ENCODE measurements around the gene CHD9. TPM values are rescaled to one million over a fixed set of nuclear protein-coding genes. Genes with fewer than 3 reads are reported as not detected.

Gene CHD9
- total RNA-seq, 1 experiment from 2014 or later, result 18.9 TPM

DNA sequence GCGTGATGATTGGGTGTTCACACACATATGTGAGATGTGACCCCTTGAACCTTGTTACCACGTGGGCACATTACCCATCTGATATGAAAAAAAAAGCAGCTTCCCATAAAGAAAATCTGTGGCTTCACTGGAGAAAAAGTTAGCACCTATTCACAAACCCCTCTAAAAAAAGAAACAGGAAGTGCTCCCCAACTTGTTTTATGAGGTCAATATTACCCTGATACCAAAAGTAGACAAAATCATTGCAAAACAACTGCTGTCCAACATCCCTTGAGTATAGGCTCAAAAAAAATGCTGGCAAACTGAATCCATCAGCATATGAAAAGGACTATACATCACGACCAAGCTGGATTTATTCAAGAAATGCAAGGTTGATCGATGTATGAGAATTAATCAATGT, 279.8 kb downstream of the CHD9 start:
- TF ChIP-seq EZH2 (IDR thresholded peaks at IDR 0.05) (no peak), ZNF274 (IDR thresholded peaks at IDR 0.05; ENCODE audit: low read depth, low read length) (no peak), JUND (IDR thresholded peaks at IDR 0.05) (no peak), ELF1 (IDR thresholded peaks at IDR 0.05; ENCODE audit: borderline replicate concordance, low read depth) (no peak), RAD21 (IDR thresholded peaks at IDR 0.05; ENCODE audit: low read depth) (no peak), SRF (IDR thresholded peaks at IDR 0.05; ENCODE audit: low read depth) (no peak), CEBPB (IDR thresholded peaks at IDR 0.05; ENCODE audit: low read depth) (no peak), EZH2phosphoT487 (IDR thresholded peaks at IDR 0.05; ENCODE audit: borderline replicate concordance) (no peak), POLR2A (IDR thresholded peaks at IDR 0.05; ENCODE audit: borderline replicate concordance, extremely low read depth, insufficient read depth, insufficient read length) (no peak), CBX3 (IDR thresholded peaks at IDR 0.05; ENCODE audit: low read depth) (no peak), FOSL1 (IDR thresholded peaks at IDR 0.05; ENCODE audit: low read depth) (no peak), EGR1 (IDR thresholded peaks at IDR 0.05; ENCODE audit: low read depth) (no peak), YY1 (IDR thresholded peaks at IDR 0.05; ENCODE audit: extremely low read depth, insufficient replicate concordance, low read depth, low read length) (no peak)
- TF ChIP-seq, protein P1, sequence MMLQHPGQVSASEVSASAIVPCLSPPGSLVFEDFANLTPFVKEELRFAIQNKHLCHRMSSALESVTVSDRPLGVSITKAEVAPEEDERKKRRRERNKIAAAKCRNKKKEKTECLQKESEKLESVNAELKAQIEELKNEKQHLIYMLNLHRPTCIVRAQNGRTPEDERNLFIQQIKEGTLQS (IDR thresholded peaks at IDR 0.05), result no peak
- TF ChIP-seq, protein P2, sequence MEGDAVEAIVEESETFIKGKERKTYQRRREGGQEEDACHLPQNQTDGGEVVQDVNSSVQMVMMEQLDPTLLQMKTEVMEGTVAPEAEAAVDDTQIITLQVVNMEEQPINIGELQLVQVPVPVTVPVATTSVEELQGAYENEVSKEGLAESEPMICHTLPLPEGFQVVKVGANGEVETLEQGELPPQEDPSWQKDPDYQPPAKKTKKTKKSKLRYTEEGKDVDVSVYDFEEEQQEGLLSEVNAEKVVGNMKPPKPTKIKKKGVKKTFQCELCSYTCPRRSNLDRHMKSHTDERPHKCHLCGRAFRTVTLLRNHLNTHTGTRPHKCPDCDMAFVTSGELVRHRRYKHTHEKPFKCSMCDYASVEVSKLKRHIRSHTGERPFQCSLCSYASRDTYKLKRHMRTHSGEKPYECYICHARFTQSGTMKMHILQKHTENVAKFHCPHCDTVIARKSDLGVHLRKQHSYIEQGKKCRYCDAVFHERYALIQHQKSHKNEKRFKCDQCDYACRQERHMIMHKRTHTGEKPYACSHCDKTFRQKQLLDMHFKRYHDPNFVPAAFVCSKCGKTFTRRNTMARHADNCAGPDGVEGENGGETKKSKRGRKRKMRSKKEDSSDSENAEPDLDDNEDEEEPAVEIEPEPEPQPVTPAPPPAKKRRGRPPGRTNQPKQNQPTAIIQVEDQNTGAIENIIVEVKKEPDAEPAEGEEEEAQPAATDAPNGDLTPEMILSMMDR (IDR thresholded peaks at IDR 0.05 in 2 of 3, conservative IDR thresholded peaks at IDR 0.05 in 1 of 3; ENCODE audit: borderline replicate concordance in 1 of 3, insufficient read depth in 1 of 3, low read depth in 2 of 3, low read length in 2 of 3), result no peak
- TF ChIP-seq, protein P3, sequence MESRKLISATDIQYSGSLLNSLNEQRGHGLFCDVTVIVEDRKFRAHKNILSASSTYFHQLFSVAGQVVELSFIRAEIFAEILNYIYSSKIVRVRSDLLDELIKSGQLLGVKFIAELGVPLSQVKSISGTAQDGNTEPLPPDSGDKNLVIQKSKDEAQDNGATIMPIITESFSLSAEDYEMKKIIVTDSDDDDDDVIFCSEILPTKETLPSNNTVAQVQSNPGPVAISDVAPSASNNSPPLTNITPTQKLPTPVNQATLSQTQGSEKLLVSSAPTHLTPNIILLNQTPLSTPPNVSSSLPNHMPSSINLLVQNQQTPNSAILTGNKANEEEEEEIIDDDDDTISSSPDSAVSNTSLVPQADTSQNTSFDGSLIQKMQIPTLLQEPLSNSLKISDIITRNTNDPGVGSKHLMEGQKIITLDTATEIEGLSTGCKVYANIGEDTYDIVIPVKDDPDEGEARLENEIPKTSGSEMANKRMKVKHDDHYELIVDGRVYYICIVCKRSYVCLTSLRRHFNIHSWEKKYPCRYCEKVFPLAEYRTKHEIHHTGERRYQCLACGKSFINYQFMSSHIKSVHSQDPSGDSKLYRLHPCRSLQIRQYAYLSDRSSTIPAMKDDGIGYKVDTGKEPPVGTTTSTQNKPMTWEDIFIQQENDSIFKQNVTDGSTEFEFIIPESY (IDR thresholded peaks at IDR 0.05; ENCODE audit: extremely low read depth, insufficient replicate concordance, low read length), result no peak
- no peak overlapping the region for H2AFZ ChIP-seq (ENCODE audit: low read depth, low read length, poor library complexity, severe bottlenecking)
- H3K9ac ChIP-seq (ENCODE audit: low read length), result no peak overlapping the region
- CTCF ChIA-PET, result no interaction called here
- RAD21 ChIA-PET (ENCODE audit: low non-redundant PET in 1 of 2, low total read pairs in 2 of 2, uncharacterized antibody in 2 of 2, unreplicated experiment in 2 of 2), result no interaction called here
- no peaks in the 10 kb centered on the region for H3K9me2 ChIP-seq (ENCODE audit: insufficient read depth)
- no peaks in the 10 kb centered on the region for H4K20me1 ChIP-seq (ENCODE audit: insufficient read depth)
- no peaks in the 10 kb centered on the region for H3K27me3 ChIP-seq (ENCODE audit: insufficient read depth, low read length)
- H3K4me2 ChIP-seq (ENCODE audit: low read length), result no peak overlapping the region
- ATAC-seq (no peak), DNase-seq (ENCODE audit: low read depth, low spot score) (no peak)
- H3K79me2 ChIP-seq (ENCODE audit: insufficient read depth, low read length), result no peaks in the 10 kb centered on the region
- H3K4me1 ChIP-seq (ENCODE audit: control insufficient read depth in 1 of 2, insufficient read depth in 2 of 2, low read length in 2 of 2), result no peaks in the 10 kb centered on the region
- H3K27ac ChIP-seq (ENCODE audit: low read depth, low read length), result no peak overlapping the region
- intact Hi-C loops (cut with micrococcal nuclease), result no loop called here
- H3K9me3 ChIP-seq (ENCODE audit: control insufficient read depth in 1 of 2, insufficient read depth in 1 of 2, low read depth in 1 of 2, low read length in 2 of 2), result no peaks in the 10 kb centered on the region
- no peaks in the 10 kb centered on the region for H3K36me3 ChIP-seq (ENCODE audit: control insufficient read depth in 1 of 2, insufficient read depth in 2 of 2, low read length in 2 of 2)
- BruUV-seq (replicated peaks), result no TSS peak
- no peak overlapping the region for H3K4me3 ChIP-seq (replicated peaks in 1 of 2; ENCODE audit: low read depth in 1 of 2, low read length in 2 of 2)
- POLR2A ChIA-PET, result no interaction called here

Measured in HCT116 (cell line).